OCI-LY1 (cell line): ENCODE measurements around the gene TTLL5.

Experiments
- H2AFZ ChIP-seq: fragments of 200-600 bp; sonication (generic), shearing (Covaris generic); 2 replicates; pipeline ENCODE4 v1.6.0; 2014; ENCODE audit warnings: antibody characterized with exemption, mild to moderate bottlenecking, low read length
- H3F3A ChIP-seq: fragments of 200-600 bp; sonication (generic), shearing (Covaris generic); 2 replicates; pipeline ENCODE4 v1.6.0; 2014; ENCODE audit warnings: mild to moderate bottlenecking, antibody characterized with exemption, low read length, moderate library complexity; ENCODE audit not compliant: insufficient read depth
- H3K27ac ChIP-seq: fragments of 200-600 bp; sonication (generic); 2 replicates; pipeline ENCODE4 v1.5.1; 2014; ENCODE audit warnings: low read length, mixed run types, mild to moderate bottlenecking, low read depth; ENCODE audit not compliant: poor library complexity, severe bottlenecking
- H3K27me3 ChIP-seq: fragments of 200-600 bp; sonication (generic); 2 replicates; pipeline ENCODE4 v1.6.0; 2014; ENCODE audit warnings: antibody characterized with exemption, mild to moderate bottlenecking, low read length, moderate library complexity; ENCODE audit not compliant: insufficient read depth
- H3K36me3 ChIP-seq: fragments of 200-600 bp; sonication (generic); 2 replicates; pipeline ENCODE4 v1.6.1; 2014; ENCODE audit warnings: mild to moderate bottlenecking, antibody characterized with exemption, low read length, moderate library complexity, mixed read lengths; ENCODE audit not compliant: insufficient read depth
- H3K4me1 ChIP-seq: fragments of 200-600 bp; sonication (generic); 2 replicates; pipeline ENCODE4 v1.5.1; 2014; ENCODE audit warnings: mild to moderate bottlenecking, low read length, moderate library complexity; ENCODE audit not compliant: insufficient read depth, severe bottlenecking
- H3K4me2 ChIP-seq: fragments of 200-600 bp; sonication (generic), shearing (Covaris generic); 2 replicates; pipeline ENCODE4 v1.6.1; 2014; ENCODE audit warnings: low read length
- H3K4me3 ChIP-seq: fragments of 200-600 bp; sonication (generic); 2 replicates; pipeline ENCODE4 v1.5.1; 2014; ENCODE audit warnings: low read length, low read depth, mild to moderate bottlenecking, mixed read lengths; ENCODE audit not compliant: poor library complexity, severe bottlenecking
- H3K79me2 ChIP-seq: fragments of 200-600 bp; shearing (Covaris generic); 2 replicates; pipeline ENCODE4 v1.6.1; 2016; ENCODE audit warnings: mixed run types, low read length, mixed read lengths; ENCODE audit not compliant: insufficient read depth
- H3K9ac ChIP-seq: fragments of 200-600 bp; sonication (generic), shearing (Covaris generic); 2 replicates; pipeline ENCODE4 v1.6.1; 2014; ENCODE audit warnings: mild to moderate bottlenecking, low read length, mixed read lengths
- H3K9me2 ChIP-seq: fragments of 200-600 bp; sonication (generic), shearing (Covaris generic); 2 replicates; pipeline ENCODE4 v1.6.1; 2014; ENCODE audit warnings: low read depth, mild to moderate bottlenecking, low read length, mixed read lengths
- H3K9me3 ChIP-seq: fragments of 200-600 bp; shearing (Covaris generic); 2 replicates; pipeline ENCODE4 v1.6.1; 2014; ENCODE audit warnings: low read length, mixed read lengths
- H4K20me1 ChIP-seq: fragments of 200-600 bp; sonication (generic), shearing (Covaris generic); 2 replicates; pipeline ENCODE4 v1.6.0; 2016; ENCODE audit warnings: mild to moderate bottlenecking, low read length; ENCODE audit not compliant: insufficient read depth
- EZH2 ChIP-seq: fragments of 200-600 bp; sonication (generic), shearing (Covaris generic); IDR thresholded peaks from 2 replicates; pipeline ENCODE4 v1.8.0; 2017; ENCODE audit warnings: borderline replicate concordance, mixed run types, mild to moderate bottlenecking, antibody characterized with exemption, low read length, moderate library complexity, mixed read lengths
- TF ChIP-seq, protein P1 (sequence below): fragments of 200-600 bp; sonication (generic), shearing (Covaris generic); IDR thresholded peaks from 2 replicates; pipeline ENCODE4 v1.5.1; 2017; ENCODE audit warnings: mild to moderate bottlenecking, antibody characterized with exemption, low read length, moderate library complexity, mixed read lengths

The TTLL5 gene

DNA sequence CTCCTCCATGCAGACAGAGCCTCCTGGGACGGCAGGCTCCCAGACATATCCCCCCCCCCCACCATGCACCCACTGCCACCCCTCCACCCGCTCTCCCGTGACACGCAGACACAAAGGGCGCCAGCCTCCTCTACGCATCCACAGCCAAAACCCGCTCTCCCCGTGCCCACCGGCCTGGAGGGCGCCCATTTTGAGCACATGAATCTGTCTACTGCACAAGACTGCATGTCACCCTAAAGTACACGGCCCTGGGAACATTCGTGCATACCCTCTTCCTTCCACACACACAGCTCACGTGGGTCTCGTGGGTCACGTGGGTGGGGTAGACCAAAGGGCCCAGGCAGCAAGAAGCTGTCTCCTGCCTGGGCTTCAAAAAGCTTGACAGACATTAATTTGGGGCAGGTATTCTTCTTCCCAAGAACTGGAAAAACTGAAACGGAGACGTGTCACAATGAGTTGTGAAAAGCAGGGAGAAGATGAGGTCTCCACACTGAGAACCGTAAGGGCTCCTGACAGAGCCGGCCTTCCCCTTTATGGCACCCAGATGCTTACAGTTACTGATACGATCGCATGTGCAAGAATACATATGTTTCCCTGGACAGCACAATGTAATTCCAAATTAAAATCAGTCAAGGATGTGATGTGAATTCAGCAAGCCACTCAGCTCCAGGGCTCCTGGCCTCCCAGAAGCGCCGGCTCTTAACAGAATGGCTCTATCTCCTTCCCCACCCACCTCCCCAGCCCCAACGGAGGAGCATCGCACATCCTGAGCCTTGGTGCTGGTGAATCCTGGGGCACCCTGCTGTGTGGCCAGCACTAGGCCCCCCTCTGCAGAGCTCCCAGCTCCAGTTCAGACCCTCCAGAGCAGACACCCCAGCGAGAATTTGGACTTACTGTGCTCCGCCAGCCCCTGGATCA lies 318.9 kb downstream of the TTLL5 start:
- no peaks in the 10 kb centered on the region for H3K27me3 ChIP-seq
- H4K20me1 ChIP-seq = no peaks in the 10 kb centered on the region
- H3F3A ChIP-seq = no peaks in the 10 kb centered on the region
- no peak for TF ChIP-seq EZH2
- TF ChIP-seq, protein P1, sequence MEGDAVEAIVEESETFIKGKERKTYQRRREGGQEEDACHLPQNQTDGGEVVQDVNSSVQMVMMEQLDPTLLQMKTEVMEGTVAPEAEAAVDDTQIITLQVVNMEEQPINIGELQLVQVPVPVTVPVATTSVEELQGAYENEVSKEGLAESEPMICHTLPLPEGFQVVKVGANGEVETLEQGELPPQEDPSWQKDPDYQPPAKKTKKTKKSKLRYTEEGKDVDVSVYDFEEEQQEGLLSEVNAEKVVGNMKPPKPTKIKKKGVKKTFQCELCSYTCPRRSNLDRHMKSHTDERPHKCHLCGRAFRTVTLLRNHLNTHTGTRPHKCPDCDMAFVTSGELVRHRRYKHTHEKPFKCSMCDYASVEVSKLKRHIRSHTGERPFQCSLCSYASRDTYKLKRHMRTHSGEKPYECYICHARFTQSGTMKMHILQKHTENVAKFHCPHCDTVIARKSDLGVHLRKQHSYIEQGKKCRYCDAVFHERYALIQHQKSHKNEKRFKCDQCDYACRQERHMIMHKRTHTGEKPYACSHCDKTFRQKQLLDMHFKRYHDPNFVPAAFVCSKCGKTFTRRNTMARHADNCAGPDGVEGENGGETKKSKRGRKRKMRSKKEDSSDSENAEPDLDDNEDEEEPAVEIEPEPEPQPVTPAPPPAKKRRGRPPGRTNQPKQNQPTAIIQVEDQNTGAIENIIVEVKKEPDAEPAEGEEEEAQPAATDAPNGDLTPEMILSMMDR = no peak
- H3K4me3 ChIP-seq = no peak overlapping the region
- H3K27ac ChIP-seq = no peak overlapping the region
- H3K79me2 ChIP-seq = no peaks in the 10 kb centered on the region
- peaks cover 46% of the 10 kb centered on the region for H3K4me1 ChIP-seq
- H2AFZ ChIP-seq = no peak overlapping the region
- no peaks in the 10 kb centered on the region for H3K9me2 ChIP-seq
- no peak overlapping the region for H3K9ac ChIP-seq
- H3K36me3 ChIP-seq = no peaks in the 10 kb centered on the region
- no peaks in the 10 kb centered on the region for H3K9me3 ChIP-seq
- H3K4me2 ChIP-seq = no peak overlapping the region

DNA sequence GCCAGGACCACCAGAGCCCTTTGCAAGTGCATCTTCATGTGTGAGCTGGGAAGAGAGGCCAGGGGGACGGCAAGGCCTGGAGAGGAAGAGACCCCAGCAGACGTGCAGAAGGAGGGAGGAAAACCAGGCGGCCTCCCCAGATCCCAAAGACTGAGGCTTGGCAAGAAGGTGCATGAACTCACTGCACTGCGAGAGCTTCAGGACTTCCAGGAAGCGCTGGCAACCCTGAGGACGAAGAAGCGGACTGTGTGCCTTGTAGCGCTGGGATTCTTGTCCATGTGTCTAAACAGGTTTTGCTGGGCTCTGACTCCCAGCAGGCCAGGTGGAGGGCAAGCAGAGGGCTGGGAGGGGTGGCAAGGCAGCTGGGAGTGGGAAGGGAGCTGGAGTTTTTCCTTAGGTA lies 319.8 kb downstream of the TTLL5 start:
- Histone ChIP-seq H3K79me2 (no peaks in the 10 kb centered on the region), H3K4me1 (peaks cover 49% of the 10 kb centered on the region), H3K36me3 (no peaks in the 10 kb centered on the region), H3F3A (no peaks in the 10 kb centered on the region), H3K4me3 (no peak overlapping the region), H3K9me3 (no peaks in the 10 kb centered on the region), H3K27me3 (no peaks in the 10 kb centered on the region), H3K4me2 (no peak overlapping the region), H3K27ac (no peak overlapping the region), H3K9ac (no peak overlapping the region), H2AFZ (no peak overlapping the region), H4K20me1 (no peaks in the 10 kb centered on the region), H3K9me2 (no peaks in the 10 kb centered on the region)
- TF ChIP-seq, protein P1 = no peak
- no peak for TF ChIP-seq EZH2

DNA sequence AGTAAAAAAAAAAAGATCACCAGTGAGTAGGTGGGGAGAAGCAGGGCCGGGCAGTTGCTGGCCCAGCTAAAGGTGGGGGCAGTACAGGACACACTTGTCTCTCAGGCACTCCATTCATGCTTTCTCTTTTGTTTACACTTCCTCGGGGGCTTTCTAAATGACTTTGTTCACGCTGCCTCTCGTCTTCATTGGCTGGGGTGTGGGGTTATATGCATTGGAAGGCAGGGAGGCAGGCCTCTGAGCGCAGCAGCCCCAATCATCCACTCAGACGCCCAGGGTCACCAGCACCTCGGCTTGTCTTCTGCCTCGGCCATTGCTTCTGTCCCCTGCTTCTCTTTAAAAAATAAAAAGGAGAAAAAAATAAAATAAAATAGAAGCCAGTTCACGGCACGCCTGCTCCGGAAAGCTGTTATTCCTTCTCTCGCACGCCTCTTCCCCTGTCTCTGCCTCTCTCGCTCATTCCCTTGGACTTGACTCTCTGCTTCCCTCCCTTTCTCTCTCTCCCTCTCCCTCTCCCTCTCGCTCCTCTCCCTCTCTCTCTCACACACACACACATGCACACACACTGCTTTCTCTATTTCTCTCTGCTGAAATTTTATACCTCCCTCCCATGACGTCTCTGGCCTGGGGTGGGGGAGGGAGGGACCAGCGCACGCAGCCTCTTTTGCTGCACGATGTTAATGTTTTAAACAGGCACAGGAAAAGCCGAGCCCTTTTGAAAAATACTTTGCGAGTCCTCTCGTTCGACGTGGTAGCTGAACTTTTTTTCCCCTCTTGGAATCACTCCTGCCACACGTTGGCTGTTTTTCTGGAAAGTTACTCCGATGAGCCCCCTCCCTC lies 320.6 kb downstream of the TTLL5 start, which contains the start of gene TGFB3:
TSS of gene TGFB3 (minus strand) at position 570 of the 840 bp plus-strand sequence. CDS start 1,102 bp downstream, outside the sequence.
- H3K9me2 ChIP-seq = no peaks in the 10 kb centered on the region
- H3K27ac ChIP-seq = no peak within 1 kb of the TSS
- peak within 1 kb of the TSS; percentile 73 for H3K4me3 ChIP-seq
- no peaks in the 10 kb centered on the region for H3K9me3 ChIP-seq
- no peaks in the 10 kb centered on the region for H3K27me3 ChIP-seq
- no peaks in the 10 kb centered on the region for H4K20me1 ChIP-seq
- H3K36me3 ChIP-seq = no peaks in the 10 kb centered on the region
- TF ChIP-seq EZH2 = no peak
- TF ChIP-seq, protein P1 = no peak
- H3F3A ChIP-seq = no peaks in the 10 kb centered on the region
- H3K79me2 ChIP-seq = no peaks in the 10 kb centered on the region
- peaks cover 53% of the 10 kb centered on the region for H3K4me1 ChIP-seq
- H2AFZ ChIP-seq = peak within 1 kb of the TSS; percentile 20; the same call in 1 of the 2 replicates
- H3K9ac ChIP-seq = peak within 1 kb of the TSS; percentile 73
- peak within 1 kb of the TSS; percentile 77 for H3K4me2 ChIP-seq
